Thyroid gland (tissue), 4 donors: Measurements from ENCODE around the gene KAZN.

Source experiments
- CTCF ChIP-seq, 6 experiments: fragments of 200-600 bp in 3 of 6; fragments of 450-650 bp in 3 of 6; sonication (generic) in 3 of 6; IDR thresholded peaks; one replicate each; pipeline ENCODE4 v1.5.1; 2016 to 2019; ENCODE audit warnings: antibody characterized with exemption in 6 of 6, mild to moderate bottlenecking in 2 of 6, inconsistent platforms in 1 of 6, moderate library complexity in 1 of 6
- POLR2A ChIP-seq, 2 donors: fragments of 450-650 bp; IDR thresholded peaks; one replicate each; pipeline ENCODE4 v1.6.1; 2017; ENCODE audit warnings: antibody characterized with exemption in 2 of 2, mild to moderate bottlenecking in 2 of 2, moderate library complexity in 1 of 2

GRCh38 chr1:14899686-14900085 lies 301.2 kb downstream of the KAZN start:
- TF ChIP-seq CTCF (IDR thresholded peaks at IDR 0.05) = no peak
- TF ChIP-seq POLR2A (IDR thresholded peaks at IDR 0.05) = no peak
